ENCODE data around the gene DLG1.

DNA sequence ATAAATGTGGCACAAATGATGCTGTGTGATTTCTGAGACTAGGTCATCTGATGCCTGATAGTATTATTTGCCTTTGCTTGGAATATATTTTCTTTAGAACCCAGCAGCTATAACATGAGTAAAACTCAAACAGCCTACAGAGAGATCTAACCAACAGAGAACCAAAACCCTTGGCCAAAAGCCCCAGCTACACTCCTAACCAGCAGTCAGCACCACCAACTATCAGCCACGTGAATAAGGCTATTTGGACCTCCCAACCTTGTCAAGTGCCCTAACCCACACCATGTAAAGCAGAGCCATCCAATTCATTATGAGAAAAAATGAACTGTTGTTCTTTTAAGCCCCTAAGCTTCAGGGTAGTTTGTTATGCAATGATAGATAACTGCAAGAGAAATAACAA is 154.2 kb downstream of the DLG1 start:
- TF ChIP-seq CTCF (IDR thresholded peaks at IDR 0.05) = no peak
- no peak for TF ChIP-seq POLR2A (IDR thresholded peaks at IDR 0.05)
- no peak for TF ChIP-seq EP300 (IDR thresholded peaks at IDR 0.05)
